GM12878 (cell line): ENCODE data around the gene SLC2A14. TPM values are rescaled to one million over a fixed set of nuclear protein-coding genes. Genes with fewer than 3 reads are reported as not detected.

Source experiments
- ATAC-seq: fragments of 200-7000 bp; cut with Tn5 transposase; 3 replicates; pipeline ENCODE4 v1.9.1; 2020; ENCODE audit warnings: mild to moderate bottlenecking, moderate library complexity
- BruUV-seq: library from RNA; stranded (reverse); fragments of 400-500 nt; replicated peaks from 2 replicates; lab custom pipeline; 2021; lab: Mats Ljungman, UMichigan
- CTCF ChIA-PET: fragments of 300-600 bp; sonication (Branson Sonifier 250); formaldehyde crosslinking; extraction: SDS; loops from one replicate; lab custom pipeline; 2021; ENCODE audit warnings: inconsistent platforms; lab: Yijun Ruan, JAX
- POLR2A ChIA-PET: fragments of 350-600 bp; formaldehyde crosslinking; extraction: SDS; loops from one replicate; lab custom pipeline; 2021; ENCODE audit warnings: inconsistent platforms; lab: Charles Lee
- RAD21 ChIA-PET: fragments of 300-600 bp; sonication (Branson Sonifier 250); formaldehyde crosslinking; loops from one replicate; lab custom pipeline; 2023; ENCODE audit warnings: antibody characterized with exemption; ENCODE audit not compliant: unreplicated experiment; lab: Charles Lee
- SMC1A ChIA-PET: fragments of 300-600 bp; sonication (Branson Sonifier 250); formaldehyde crosslinking; loops from one replicate; lab custom pipeline; 2023; ENCODE audit not compliant: unreplicated experiment, uncharacterized antibody; lab: Charles Lee
- DNase-seq: peaks from one replicate; pipeline ENCODE4 v3.0.0-alpha.2; 2011; ENCODE audit warnings: low read depth, low spot score
- FAIRE-seq: peaks from 3 replicates; lab custom pipeline; 2011; peaks lifted over from hg19 to GRCh38; lab: Jason Lieb, UNC
- H2AFZ ChIP-seq: 2 replicates; pipeline ENCODE4 v1.6.0; 2011; ENCODE audit warnings: low read depth, low read length, control low read depth; ENCODE audit not compliant: control insufficient read depth
- H3K27ac ChIP-seq: 2 replicates; pipeline ENCODE4 v1.5.1; 2011; ENCODE audit warnings: control low read depth; ENCODE audit not compliant: control insufficient read depth, insufficient read depth
- H3K27me3 ChIP-seq, 2 experiments: replicated peaks in 1 of 2; 2 replicates each; pipeline versions ENCODE4 v1.6.0 to v1.6.1; 2011; ENCODE audit warnings: low read length in 1 of 2; ENCODE audit not compliant: control insufficient read depth in 2 of 2, insufficient read depth in 2 of 2
- H3K36me3 ChIP-seq, 2 experiments: 2 replicates each; pipeline ENCODE4 v1.5.1; 2011; ENCODE audit warnings: low read length in 1 of 2; ENCODE audit not compliant: control insufficient read depth in 2 of 2, insufficient read depth in 2 of 2
- H3K4me1 ChIP-seq: 2 replicates; pipeline ENCODE4 v1.6.1; 2011; ENCODE audit warnings: mild to moderate bottlenecking, low read length, moderate library complexity, mixed read lengths; ENCODE audit not compliant: control insufficient read depth, insufficient read depth
- H3K4me2 ChIP-seq: 2 replicates; pipeline ENCODE4 v1.6.0; 2011; ENCODE audit warnings: control low read depth; ENCODE audit not compliant: control insufficient read depth, insufficient read depth
- H3K4me3 ChIP-seq: fragments of 200-600 bp; sonication (generic); 2 replicates; pipeline ENCODE4 v1.5.1; 2016
- H3K79me2 ChIP-seq: 2 replicates; pipeline ENCODE4 v1.6.0; 2011; ENCODE audit warnings: low read length; ENCODE audit not compliant: control insufficient read depth, insufficient read depth
- H3K9ac ChIP-seq: 2 replicates; pipeline ENCODE4 v1.8.0; 2011; ENCODE audit warnings: low read length, control low read depth, mixed read lengths; ENCODE audit not compliant: control insufficient read depth, insufficient read depth
- H3K9me3 ChIP-seq: replicated peaks from 3 replicates; pipeline ENCODE4 v1.5.1; 2011; ENCODE audit warnings: mild to moderate bottlenecking, low read length; ENCODE audit not compliant: control insufficient read depth, insufficient read depth
- H4K20me1 ChIP-seq: 2 replicates; pipeline ENCODE4 v1.6.0; 2011; ENCODE audit not compliant: control insufficient read depth, insufficient read depth
- EP300 ChIP-seq, 2 experiments: fragments of 150-350 bp in 1 of 2; IDR thresholded peaks; 2 replicates each; pipeline ENCODE4 v1.6.1; 2011 to 2012; ENCODE audit warnings: low read depth in 2 of 2, low read length in 2 of 2, borderline replicate concordance in 1 of 2, improper control_type of control experiment in 1 of 2, inconsistent platforms in 1 of 2; ENCODE audit not compliant: control insufficient read depth in 1 of 2
- MLLT1 ChIP-seq: fragments of 450-650 bp; IDR thresholded peaks from 2 replicates; pipeline ENCODE4 v1.6.1; 2016; ENCODE audit warnings: mild to moderate bottlenecking
- NFXL1 ChIP-seq: fragments of 450-650 bp; IDR thresholded peaks from 2 replicates; pipeline ENCODE4 v1.6.1; 2017; ENCODE audit warnings: antibody characterized with exemption, mild to moderate bottlenecking, borderline replicate concordance
- PAX5 ChIP-seq: IDR thresholded peaks from 2 replicates; pipeline ENCODE4 v1.6.1; 2011; ENCODE audit warnings: low read depth, low read length, borderline replicate concordance
- SMARCA5 ChIP-seq: fragments of 450-650 bp; IDR thresholded peaks from 2 replicates; pipeline ENCODE4 v1.6.1; 2017; ENCODE audit warnings: mild to moderate bottlenecking
- STAT1 ChIP-seq: fragments of 450-650 bp; conservative IDR thresholded peaks from 2 replicates; pipeline ENCODE4 v1.6.1; 2014; ENCODE audit warnings: antibody characterized with exemption, mild to moderate bottlenecking
- WGBS: methylation state at CpG from one replicate; pipeline ENCODE4 v1.1.6; 2016; ENCODE audit warnings: low lambda C conversion rate; ENCODE audit not compliant: insufficient replicate concordance, insufficient coverage; ENCODE audit errors: missing lambda C conversion rate; 5-methylcytosine and 5-hydroxymethylcytosine counted together
- in situ Hi-C: fragments of 300-500 bp; cut with MboI; formaldehyde crosslinking; loops from 9 replicates; pipeline ENCODE4 v1.14.3; 2018; ENCODE audit warnings: mixed read lengths
- intact Hi-C: fragments of 100-400 bp; cut with micrococcal nuclease; formaldehyde crosslinking; loops from one replicate; pipeline ENCODE4 v1.14.2; 2022; ENCODE audit not compliant: unreplicated experiment
- polyA plus RNA-seq, 11 experiments: library from polyadenylated mRNA; depleted of rRNA in 4 of 11; unstranded in 6 of 11; stranded (reverse) in 5 of 11; fragments of >200 nt; fragmentation: Nextera tagmentation in 4 of 11; fragmentation: Illumina TruSeq in 1 of 11; extraction: Ambion mirVana in 4 of 11; extraction: Trizol in 1 of 11; gene quantifications; 1 replicate in 1 of 11; 2 replicates in 10 of 11; pipeline versions ENCODE4 v1.2.1 to v1.2.3, GENCODE V29; 2011 to 2016; ENCODE audit warnings: inconsistent platforms in 2 of 11, missing spikeins in 2 of 11, low read depth in 1 of 11
- total RNA-seq, 4 experiments: library from RNA; depleted of rRNA in 3 of 4; stranded (reverse); fragments of >200 nt in 3 of 4; fragmentation: Illumina TruSeq in 1 of 4; extraction: Trizol in 1 of 4; gene quantifications; 2 replicates each; pipeline versions ENCODE4 v1.2.1 to v1.2.3, GENCODE V29; 2013 to 2021
- TF ChIP-seq, protein P1 (sequence below): IDR thresholded peaks from 2 replicates; pipeline ENCODE4 v1.6.1; 2012; ENCODE audit warnings: low read depth, low read length, improper control_type of control experiment
- TF ChIP-seq, protein P2 (sequence below): fragments of 150-350 bp; IDR thresholded peaks from 2 replicates; pipeline ENCODE4 v1.6.1; 2016; ENCODE audit warnings: low read depth, low read length
- TF ChIP-seq, protein P3 (sequence below): fragments of 450-650 bp; IDR thresholded peaks from 2 replicates; pipeline ENCODE4 v1.6.1; 2017; ENCODE audit warnings: antibody characterized with exemption, mild to moderate bottlenecking, moderate library complexity
- TF ChIP-seq, protein P4 (sequence below): fragments of 450-650 bp; conservative IDR thresholded peaks from 2 replicates; pipeline ENCODE4 v1.6.1; 2017; ENCODE audit warnings: mild to moderate bottlenecking, moderate library complexity

SLC2A14 gene
- total and polyA plus RNA-seq, 10 of the 15 experiments (the other 5 are each of a cell fraction or from before 2014, with no cell fraction given) = 0.05 to 0.69 (median 0.19) TPM; not detected in 1

- no peaks in the 10 kb centered on the region for H3K36me3 ChIP-seq
These were observed 16.2 kb downstream of the SLC2A14 start for GRCh38 chr12:7856516-7856915.

More at GRCh38 chr12:7856516-7856915, 16.2 kb downstream of the SLC2A14 start:
- no peak overlapping the region for H3K4me3 ChIP-seq
- FAIRE-seq = no peak
- no peak overlapping the region for H2AFZ ChIP-seq
- ChIA-PET CTCF (interaction anchor here (1.8 kb wide), 1 partner anchor 138 kb away, joined by 7 read pairs; no protein-coding TSS in a partner anchor), RAD21 (no interaction called here), SMC1A (no interaction called here), POLR2A (no interaction called here)
- no peak overlapping the region for H3K9ac ChIP-seq
- no peaks in the 10 kb centered on the region for H4K20me1 ChIP-seq
- no peak overlapping the region for H3K27ac ChIP-seq
- H3K9me3 ChIP-seq = no peaks in the 10 kb centered on the region
- TF ChIP-seq, protein P1, sequence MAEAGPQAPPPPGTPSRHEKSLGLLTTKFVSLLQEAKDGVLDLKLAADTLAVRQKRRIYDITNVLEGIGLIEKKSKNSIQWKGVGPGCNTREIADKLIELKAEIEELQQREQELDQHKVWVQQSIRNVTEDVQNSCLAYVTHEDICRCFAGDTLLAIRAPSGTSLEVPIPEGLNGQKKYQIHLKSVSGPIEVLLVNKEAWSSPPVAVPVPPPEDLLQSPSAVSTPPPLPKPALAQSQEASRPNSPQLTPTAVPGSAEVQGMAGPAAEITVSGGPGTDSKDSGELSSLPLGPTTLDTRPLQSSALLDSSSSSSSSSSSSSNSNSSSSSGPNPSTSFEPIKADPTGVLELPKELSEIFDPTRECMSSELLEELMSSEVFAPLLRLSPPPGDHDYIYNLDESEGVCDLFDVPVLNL = no peak
- TF ChIP-seq PAX5 = no peak
- no peak for TF ChIP-seq MLLT1
- no peak for TF ChIP-seq NFXL1
- TF ChIP-seq, protein P2, sequence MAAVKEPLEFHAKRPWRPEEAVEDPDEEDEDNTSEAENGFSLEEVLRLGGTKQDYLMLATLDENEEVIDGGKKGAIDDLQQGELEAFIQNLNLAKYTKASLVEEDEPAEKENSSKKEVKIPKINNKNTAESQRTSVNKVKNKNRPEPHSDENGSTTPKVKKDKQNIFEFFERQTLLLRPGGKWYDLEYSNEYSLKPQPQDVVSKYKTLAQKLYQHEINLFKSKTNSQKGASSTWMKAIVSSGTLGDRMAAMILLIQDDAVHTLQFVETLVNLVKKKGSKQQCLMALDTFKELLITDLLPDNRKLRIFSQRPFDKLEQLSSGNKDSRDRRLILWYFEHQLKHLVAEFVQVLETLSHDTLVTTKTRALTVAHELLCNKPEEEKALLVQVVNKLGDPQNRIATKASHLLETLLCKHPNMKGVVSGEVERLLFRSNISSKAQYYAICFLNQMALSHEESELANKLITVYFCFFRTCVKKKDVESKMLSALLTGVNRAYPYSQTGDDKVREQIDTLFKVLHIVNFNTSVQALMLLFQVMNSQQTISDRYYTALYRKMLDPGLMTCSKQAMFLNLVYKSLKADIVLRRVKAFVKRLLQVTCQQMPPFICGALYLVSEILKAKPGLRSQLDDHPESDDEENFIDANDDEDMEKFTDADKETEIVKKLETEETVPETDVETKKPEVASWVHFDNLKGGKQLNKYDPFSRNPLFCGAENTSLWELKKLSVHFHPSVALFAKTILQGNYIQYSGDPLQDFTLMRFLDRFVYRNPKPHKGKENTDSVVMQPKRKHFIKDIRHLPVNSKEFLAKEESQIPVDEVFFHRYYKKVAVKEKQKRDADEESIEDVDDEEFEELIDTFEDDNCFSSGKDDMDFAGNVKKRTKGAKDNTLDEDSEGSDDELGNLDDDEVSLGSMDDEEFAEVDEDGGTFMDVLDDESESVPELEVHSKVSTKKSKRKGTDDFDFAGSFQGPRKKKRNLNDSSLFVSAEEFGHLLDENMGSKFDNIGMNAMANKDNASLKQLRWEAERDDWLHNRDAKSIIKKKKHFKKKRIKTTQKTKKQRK = no peak
- TF ChIP-seq STAT1 = no peak
- TF ChIP-seq EP300 (IDR thresholded peaks at IDR 0.05; ENCODE audit: borderline replicate concordance in 1 of 2, control insufficient read depth in 1 of 2, low read depth in 2 of 2, low read length in 2 of 2) = no peak
- TF ChIP-seq, protein P3, sequence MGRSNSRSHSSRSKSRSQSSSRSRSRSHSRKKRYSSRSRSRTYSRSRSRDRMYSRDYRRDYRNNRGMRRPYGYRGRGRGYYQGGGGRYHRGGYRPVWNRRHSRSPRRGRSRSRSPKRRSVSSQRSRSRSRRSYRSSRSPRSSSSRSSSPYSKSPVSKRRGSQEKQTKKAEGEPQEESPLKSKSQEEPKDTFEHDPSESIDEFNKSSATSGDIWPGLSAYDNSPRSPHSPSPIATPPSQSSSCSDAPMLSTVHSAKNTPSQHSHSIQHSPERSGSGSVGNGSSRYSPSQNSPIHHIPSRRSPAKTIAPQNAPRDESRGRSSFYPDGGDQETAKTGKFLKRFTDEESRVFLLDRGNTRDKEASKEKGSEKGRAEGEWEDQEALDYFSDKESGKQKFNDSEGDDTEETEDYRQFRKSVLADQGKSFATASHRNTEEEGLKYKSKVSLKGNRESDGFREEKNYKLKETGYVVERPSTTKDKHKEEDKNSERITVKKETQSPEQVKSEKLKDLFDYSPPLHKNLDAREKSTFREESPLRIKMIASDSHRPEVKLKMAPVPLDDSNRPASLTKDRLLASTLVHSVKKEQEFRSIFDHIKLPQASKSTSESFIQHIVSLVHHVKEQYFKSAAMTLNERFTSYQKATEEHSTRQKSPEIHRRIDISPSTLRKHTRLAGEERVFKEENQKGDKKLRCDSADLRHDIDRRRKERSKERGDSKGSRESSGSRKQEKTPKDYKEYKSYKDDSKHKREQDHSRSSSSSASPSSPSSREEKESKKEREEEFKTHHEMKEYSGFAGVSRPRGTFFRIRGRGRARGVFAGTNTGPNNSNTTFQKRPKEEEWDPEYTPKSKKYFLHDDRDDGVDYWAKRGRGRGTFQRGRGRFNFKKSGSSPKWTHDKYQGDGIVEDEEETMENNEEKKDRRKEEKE = no peak
- no peak for TF ChIP-seq SMARCA5
- TF ChIP-seq, protein P4, sequence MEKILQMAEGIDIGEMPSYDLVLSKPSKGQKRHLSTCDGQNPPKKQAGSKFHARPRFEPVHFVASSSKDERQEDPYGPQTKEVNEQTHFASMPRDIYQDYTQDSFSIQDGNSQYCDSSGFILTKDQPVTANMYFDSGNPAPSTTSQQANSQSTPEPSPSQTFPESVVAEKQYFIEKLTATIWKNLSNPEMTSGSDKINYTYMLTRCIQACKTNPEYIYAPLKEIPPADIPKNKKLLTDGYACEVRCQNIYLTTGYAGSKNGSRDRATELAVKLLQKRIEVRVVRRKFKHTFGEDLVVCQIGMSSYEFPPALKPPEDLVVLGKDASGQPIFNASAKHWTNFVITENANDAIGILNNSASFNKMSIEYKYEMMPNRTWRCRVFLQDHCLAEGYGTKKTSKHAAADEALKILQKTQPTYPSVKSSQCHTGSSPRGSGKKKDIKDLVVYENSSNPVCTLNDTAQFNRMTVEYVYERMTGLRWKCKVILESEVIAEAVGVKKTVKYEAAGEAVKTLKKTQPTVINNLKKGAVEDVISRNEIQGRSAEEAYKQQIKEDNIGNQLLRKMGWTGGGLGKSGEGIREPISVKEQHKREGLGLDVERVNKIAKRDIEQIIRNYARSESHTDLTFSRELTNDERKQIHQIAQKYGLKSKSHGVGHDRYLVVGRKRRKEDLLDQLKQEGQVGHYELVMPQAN = no peak
- no TSS peak for BruUV-seq
- no peak for ATAC-seq
- no peaks in the 10 kb centered on the region for H3K27me3 ChIP-seq
- H3K4me2 ChIP-seq = no peak overlapping the region
- no peaks in the 10 kb centered on the region for H3K79me2 ChIP-seq
- 49% methylated on average over 5 of the region's 6 CpGs for WGBS
- no peak for DNase-seq
- no peaks in the 10 kb centered on the region; the same call in 1 of the 2 replicates for H3K4me1 ChIP-seq
- in situ Hi-C loops = loop anchor here (5.0 kb wide), 1 partner anchor 141 kb away; no protein-coding TSS in a partner anchor
- intact Hi-C loops = no loop called here
